Heart right ventricle (tissue), 16 donors: ENCODE measurements around the gene SUOX. TPM values are rescaled to one million over a fixed set of nuclear protein-coding genes. Genes with fewer than 3 reads are reported as not detected.

Experiments
- ATAC-seq, 8 donors: fragments of 200-7000 bp; cut with Tn5 transposase; one replicate each; pipeline ENCODE4 v1.9.1; 2020; ENCODE audit warnings: mild to moderate bottlenecking in 8 of 8, moderate library complexity in 8 of 8, moderate number of reproducible peaks in 1 of 8
- DNase-seq, 2 donors: peaks; one replicate each; pipeline ENCODE4 v3.0.0-alpha.2; 2020
- H3K27ac ChIP-seq, 10 donors: fragments of 200-600 bp; sonication (generic) in 2 of 10; one replicate each; pipeline versions ENCODE4 v1.5.0 to v1.8.0; 2020 to 2022; ENCODE audit warnings: mild to moderate bottlenecking in 3 of 10
- H3K27me3 ChIP-seq, 7 donors: fragments of 200-600 bp; one replicate each; pipeline ENCODE4 v1.8.0; 2021 to 2022; ENCODE audit warnings: mild to moderate bottlenecking in 2 of 7
- H3K36me3 ChIP-seq, 9 donors: fragments of 200-600 bp; sonication (generic) in 1 of 9; one replicate each; pipeline versions ENCODE4 v1.5.0 to v1.8.0; 2020 to 2022; ENCODE audit warnings: mild to moderate bottlenecking in 2 of 9
- H3K4me1 ChIP-seq, 9 donors: fragments of 200-600 bp; sonication (generic) in 1 of 9; one replicate each; pipeline versions ENCODE4 v1.5.0 to v1.8.0; 2020 to 2022; ENCODE audit warnings: mild to moderate bottlenecking in 4 of 9
- H3K4me3 ChIP-seq, 10 donors: fragments of 200-600 bp; sonication (generic) in 2 of 10; one replicate each; pipeline versions ENCODE4 v1.5.0 to v1.8.0; 2020 to 2022; ENCODE audit warnings: mild to moderate bottlenecking in 7 of 10, moderate library complexity in 2 of 10
- H3K9me3 ChIP-seq, 11 donors: fragments of 200-600 bp in 10 of 11; sonication (generic) in 2 of 11; one replicate each; pipeline versions ENCODE4 v1.5.0 to v1.8.0; 2013 to 2022; ENCODE audit warnings: mild to moderate bottlenecking in 2 of 11, control low read depth in 1 of 11, moderate library complexity in 1 of 11
- CTCF ChIP-seq, 9 donors: fragments of 200-600 bp; sonication (generic) in 2 of 9; IDR thresholded peaks; one replicate each; pipeline versions ENCODE4 v1.5.0 to v1.8.0; 2021 to 2022; ENCODE audit warnings: antibody characterized with exemption in 9 of 9, mild to moderate bottlenecking in 5 of 9, moderate library complexity in 1 of 9
- WGBS, 2 donors: extraction: QIAGEN DNeasy Blood & Tissue Kit; methylation state at CpG; one replicate each; pipeline ENCODE4 v1.1.7; 2013; ENCODE audit warnings: inconsistent platforms in 1 of 2; 5-methylcytosine and 5-hydroxymethylcytosine counted together
- intact Hi-C, 10 donors: fragments of 100-400 bp; cut with DNase I; formaldehyde crosslinking; loops; one replicate each; pipeline versions ENCODE4 v1.11.1 to v1.14.2; 2022
- polyA plus RNA-seq, 2 donors: library from polyadenylated mRNA; stranded (reverse); fragments of 200-250 nt; gene quantifications; one replicate each; pipeline ENCODE4 v1.2.3, GENCODE V29; 2013
- total RNA-seq, 10 donors: library from RNA; stranded (reverse); fragmentation: NEBNext Ultra II Directional in 3 of 10; extraction: Animal tissue kit (Norgen Biotek cat#: 25700) in 3 of 10; gene quantifications; one replicate each; pipeline versions ENCODE4 v1.2.1 to v1.2.4, GENCODE V29; 2021 to 2023
- donor health status: Arrhythmogenic right ventricular cardiomyopathy.
- donor health status: ischemic (EF 13 %, LVEDD 7.1; RV severe dilation, severe dysfunction).
- donor health status: healthy with polysubstance abuse.
- donor health status: DM: no; HTN: yes; CAD: no.
- donor health status: DM: no; HTN: no; CAD: no.
- donor health status: ischemic (EF 25% LVEDD 6.9; RV normal size, moderate dysfunction).
- donor health status: ischemic (EF 25% LVEDD 5.7; RV mildly dilated, moderate dysfunction).
- donor health status: healthy.
- donor health status: DM: yes; HTN: yes; CAD: no.
- donor health status: Ischemic cardiomyopathy.
- donor health status: ischemic (EF 35%, LVEDD 5.7; RV mildly dilated, moderate dysfunction).
- donor health status: nonischemic (EF 11% LVEDD 7.7; RV severe dilation, severe dysfunction).
- donor health status: DM: yes; HTN: yes; CAD: no.
- donor health status: PGD.
- donor health status: ischemic (EF 29% LVEDD 5.4; RV normal size, mild dysfunction).
- donor health status: nonischemic (EF 23%, LVEDD 6.1; RV moderate dilation, normal function).

Gene SUOX
- total and polyA plus RNA-seq, 12 donors = 23.2 to 44.8 (median 29.8) TPM

GRCh38 chr12:56010111-56010570, 13.1 kb downstream of the SUOX start:
- TF ChIP-seq CTCF (IDR thresholded peaks at IDR 0.05) = no peak
- no peak overlapping the region for H3K4me3 ChIP-seq
- ATAC-seq (no peak), DNase-seq (no peak)
- peaks cover 0 to 16% (median 9%) of the 10 kb centered on the region in 9 donors for H3K4me1 ChIP-seq
- H3K27ac ChIP-seq = no peak overlapping the region
- intact Hi-C loops = no loop called here
- 72 to 77% methylated on average over 2 of the region's 2 CpGs for WGBS, 2 donors
- no peaks in the 10 kb centered on the region for H3K9me3 ChIP-seq
- H3K27me3 ChIP-seq = no peaks in the 10 kb centered on the region
- peaks cover 0 to 30% (median 0%) of the 10 kb centered on the region in 9 donors for H3K36me3 ChIP-seq

GRCh38 chr12:56011509-56012090, 14.5 kb downstream of the SUOX start:
- intact Hi-C loops = no loop called here

GRCh38 chr12:56013482-56013881, 16.4 kb downstream of the SUOX start:
- Histone ChIP-seq H3K36me3 (peaks cover 0 to 40% (median 0%) of the 10 kb centered on the region in 9 donors), H3K27ac (no peak overlapping the region), H3K27me3 (no peaks in the 10 kb centered on the region), H3K4me3 (no peak overlapping the region), H3K4me1 (peaks cover 0 to 3% (median 1%) of the 10 kb centered on the region in 9 donors), H3K9me3 (no peaks in the 10 kb centered on the region)
- 95% methylated on average over 5 of the region's 5 CpGs for WGBS, 2 donors
- TF ChIP-seq CTCF (IDR thresholded peaks at IDR 0.05) = no peak
- DNase-seq (no peak), ATAC-seq (no peak)
- intact Hi-C loops = no loop called here

More at GRCh38 chr12:56011509-56012090, 14.5 kb downstream of the SUOX start:
- Histone ChIP-seq H3K4me3 (no peak overlapping the region), H3K27ac (no peak overlapping the region), H3K9me3 (no peaks in the 10 kb centered on the region), H3K36me3 (peaks cover 0 to 28% (median 0%) of the 10 kb centered on the region in 9 donors), H3K27me3 (no peaks in the 10 kb centered on the region), H3K4me1 (peaks cover 0 to 15% (median 9%) of the 10 kb centered on the region in 9 donors)
- no peak for DNase-seq
- 95 to 97% methylated on average over 2 of the region's 2 CpGs for WGBS, 2 donors
- ATAC-seq = no peak
- TF ChIP-seq CTCF (IDR thresholded peaks at IDR 0.05) = no peak

GRCh38 chr12:56014205-56014604, 17.1 kb downstream of the SUOX start:
- H3K27ac ChIP-seq = no peak overlapping the region
- intact Hi-C loops = no loop called here
- ATAC-seq (no peak), DNase-seq (no peak)
- no peak overlapping the region for H3K4me3 ChIP-seq
- no peaks in the 10 kb centered on the region for H3K4me1 ChIP-seq
- H3K27me3 ChIP-seq = no peaks in the 10 kb centered on the region
- no peak for TF ChIP-seq CTCF (IDR thresholded peaks at IDR 0.05)
- no peaks in the 10 kb centered on the region for H3K9me3 ChIP-seq
- H3K36me3 ChIP-seq = peaks cover 0 to 48% (median 0%) of the 10 kb centered on the region in 9 donors
- WGBS, 2 donors = 54 to 64% methylated on average over 2 of the region's 2 CpGs
